Liver (tissue), 9 donors: ENCODE data around the gene GPD1. TPM values are rescaled to one million over a fixed set of nuclear protein-coding genes. Genes with fewer than 3 reads are reported as not detected.

ENCODE experiments used
- DNase-seq: peaks from one replicate; pipeline ENCODE4 v3.0.0-alpha.2; 2017; ENCODE audit warnings: low spot score
- H3K27ac ChIP-seq, 2 donors: one replicate each; pipeline ENCODE4 v1.7.0; 2013; ENCODE audit warnings: inconsistent platforms in 2 of 2, low read length in 2 of 2, control low read depth in 1 of 2, low read depth in 1 of 2, mild to moderate bottlenecking in 1 of 2
- H3K27me3 ChIP-seq, 4 donors: one replicate each; pipeline versions ENCODE4 v1.6.1 to v1.7.0; 2013; ENCODE audit warnings: low read length in 3 of 4, inconsistent platforms in 1 of 4, mild to moderate bottlenecking in 1 of 4, moderate library complexity in 1 of 4; ENCODE audit not compliant: control insufficient read depth in 4 of 4, insufficient read depth in 4 of 4
- H3K36me3 ChIP-seq, 4 donors: one replicate each; pipeline versions ENCODE4 v1.6.1 to v1.7.0; 2013; ENCODE audit warnings: low read length in 3 of 4, mild to moderate bottlenecking in 3 of 4, low read depth in 1 of 4, moderate library complexity in 1 of 4; ENCODE audit not compliant: control insufficient read depth in 4 of 4, insufficient read depth in 3 of 4
- H3K4me1 ChIP-seq, 4 donors: one replicate each; pipeline versions ENCODE4 v1.6.1 to v1.7.0; 2013; ENCODE audit warnings: low read length in 3 of 4, mild to moderate bottlenecking in 3 of 4, moderate library complexity in 1 of 4; ENCODE audit not compliant: control insufficient read depth in 4 of 4, insufficient read depth in 4 of 4
- H3K4me3 ChIP-seq, 3 donors: one replicate each; pipeline versions ENCODE4 v1.6.1 to v1.7.0; 2013; ENCODE audit warnings: low read length in 3 of 3, control low read depth in 1 of 3, low read depth in 1 of 3, mild to moderate bottlenecking in 1 of 3
- H3K9ac ChIP-seq, 2 donors: one replicate each; pipeline ENCODE4 v1.7.0; 2013; ENCODE audit warnings: low read length in 2 of 2, mild to moderate bottlenecking in 2 of 2, moderate library complexity in 2 of 2, control low read depth in 1 of 2, low read depth in 1 of 2
- H3K9me3 ChIP-seq, 4 donors: one replicate each; pipeline versions ENCODE4 v1.6.1 to v1.7.0; 2013; ENCODE audit warnings: low read length in 3 of 4; ENCODE audit not compliant: control insufficient read depth in 4 of 4
- ATF3 ChIP-seq: IDR thresholded peaks from 2 replicates; pipeline ENCODE4 v1.6.1; 2016; ENCODE audit warnings: antibody characterized with exemption
- CTCF ChIP-seq: fragments of 150-350 bp; IDR thresholded peaks from 2 replicates; pipeline ENCODE4 v1.5.1; 2017; ENCODE audit warnings: improper control_type of control experiment, low read depth, low read length; ENCODE audit not compliant: missing input control
- EGR1 ChIP-seq, 2 donors: IDR thresholded peaks; 2 replicates each; pipeline ENCODE4 v1.6.1; 2016 to 2018; ENCODE audit warnings: antibody characterized with exemption in 2 of 2, low read depth in 2 of 2
- FOXA1 ChIP-seq: IDR thresholded peaks from 2 replicates; pipeline ENCODE4 v1.6.1; 2016; ENCODE audit warnings: antibody characterized with exemption
- GABPA ChIP-seq, 2 donors: IDR thresholded peaks in 1 of 2; conservative IDR thresholded peaks in 1 of 2; 2 replicates each; pipeline ENCODE4 v1.6.1; 2016; ENCODE audit warnings: antibody characterized with exemption in 2 of 2, mild to moderate bottlenecking in 1 of 2, moderate library complexity in 1 of 2
- HNF4A ChIP-seq, 2 donors: conservative IDR thresholded peaks; 2 replicates each; pipeline ENCODE4 v1.6.1; 2016; ENCODE audit warnings: antibody characterized with exemption in 2 of 2, mild to moderate bottlenecking in 2 of 2
- HNF4G ChIP-seq: IDR thresholded peaks from 2 replicates; pipeline ENCODE4 v1.6.1; 2016; ENCODE audit warnings: antibody characterized with exemption
- JUND ChIP-seq, 2 donors: IDR thresholded peaks; 2 replicates each; pipeline ENCODE4 v1.6.1; 2016; ENCODE audit warnings: antibody characterized with exemption in 2 of 2
- MAX ChIP-seq: IDR thresholded peaks from 2 replicates; pipeline ENCODE4 v1.6.1; 2016; ENCODE audit warnings: antibody characterized with exemption
- NR2F2 ChIP-seq: IDR thresholded peaks from 2 replicates; pipeline ENCODE4 v1.6.1; 2016; ENCODE audit warnings: antibody characterized with exemption
- RAD21 ChIP-seq, 2 donors: IDR thresholded peaks; 2 replicates each; pipeline ENCODE4 v1.6.1; 2016; ENCODE audit warnings: antibody characterized with exemption in 2 of 2, mild to moderate bottlenecking in 2 of 2
- REST ChIP-seq: IDR thresholded peaks from 2 replicates; pipeline ENCODE4 v1.6.1; 2016; ENCODE audit warnings: antibody characterized with exemption, mild to moderate bottlenecking
- RXRA ChIP-seq, 2 donors: IDR thresholded peaks; 2 replicates each; pipeline ENCODE4 v1.6.1; 2017 to 2018; ENCODE audit warnings: antibody characterized with exemption in 2 of 2, mild to moderate bottlenecking in 1 of 2
- SP1 ChIP-seq: IDR thresholded peaks from 2 replicates; pipeline ENCODE4 v1.6.1; 2018; ENCODE audit warnings: antibody characterized with exemption, mild to moderate bottlenecking
- ZBTB33 ChIP-seq: IDR thresholded peaks from 2 replicates; pipeline ENCODE4 v1.6.1; 2016; ENCODE audit warnings: antibody characterized with exemption
- WGBS: extraction: QIAGEN DNeasy Blood & Tissue Kit; methylation state at CpG from one replicate; pipeline ENCODE4 v1.1.7; 2013; 5-methylcytosine and 5-hydroxymethylcytosine counted together
- polyA plus RNA-seq, 2 donors: library from polyadenylated mRNA; stranded (reverse) in 1 of 2; unstranded in 1 of 2; fragments of 200-250 nt in 1 of 2; fragments of >200 nt in 1 of 2; fragmentation: Nextera tagmentation in 1 of 2; extraction: Ambion mirVana in 1 of 2; gene quantifications; one replicate each; pipeline versions ENCODE4 v1.2.1 to v1.2.3, GENCODE V29; 2013 to 2015
- total RNA-seq, 2 donors: library from RNA; depleted of rRNA; stranded (reverse); fragments of >200 nt; gene quantifications; one replicate each; pipeline ENCODE4 v1.2.3, GENCODE V29; 2014
- donor health status: healthy.
- donor health status: healthy.
- donor health status: healthy.
- donor health status: healthy.
- donor health status: healthy.

GPD1 gene
- total and polyA plus RNA-seq, 4 donors: 12.0 to 323 (median 85.6) TPM

GRCh38 chr12:50078281-50078680 is 25.5 kb upstream of the GPD1 start:
- WGBS: 95% methylated on average over 10 of the region's 10 CpGs
- no peak for DNase-seq

GRCh38 chr12:50079771-50080170 is 24.0 kb upstream of the GPD1 start:
- Histone ChIP-seq H3K27me3 (no peaks in the 10 kb centered on the region), H3K27ac (no peak overlapping the region), H3K4me3 (no peak overlapping the region), H3K4me1 (peaks cover 0 to 18% (median 12%) of the 10 kb centered on the region in 4 donors), H3K9me3 (no peaks in the 10 kb centered on the region), H3K9ac (no peak overlapping the region), H3K36me3 (no peaks in the 10 kb centered on the region)
- WGBS: 93% methylated on average over 5 of the region's 5 CpGs
- DNase-seq: no peak
- TF ChIP-seq SP1 (no peak), HNF4G (no peak), NR2F2 (no peak), JUND (IDR thresholded peaks at IDR 0.05) (no peak), RAD21 (IDR thresholded peaks at IDR 0.05) (no peak)

More at GRCh38 chr12:50078281-50078680, 25.5 kb upstream of the GPD1 start:
- peaks cover 0 to 13% (median 9%) of the 10 kb centered on the region in 4 donors for H3K4me1 ChIP-seq
- TF ChIP-seq NR2F2 (no peak), EGR1 (IDR thresholded peaks at IDR 0.05; ENCODE audit: low read depth in 2 of 2) (no peak), FOXA1 (no peak), CTCF (no peak), HNF4G (no peak)
- H3K27me3 ChIP-seq: no peaks in the 10 kb centered on the region
- H3K36me3 ChIP-seq: no peaks in the 10 kb centered on the region
- no peak overlapping the region for H3K27ac ChIP-seq
- no peak overlapping the region for H3K4me3 ChIP-seq
- no peak overlapping the region for H3K9ac ChIP-seq
- no peaks in the 10 kb centered on the region for H3K9me3 ChIP-seq

- 63% methylated on average over 46 of the region's 46 CpGs for WGBS
- Histone ChIP-seq H3K4me1 (peaks cover 0 to 17% (median 9%) of the 10 kb centered on the region in 4 donors), H3K36me3 (no peaks in the 10 kb centered on the region), H3K4me3 (no peak overlapping the region), H3K27me3 (no peaks in the 10 kb centered on the region), H3K27ac (no peak overlapping the region), H3K9me3 (no peaks in the 10 kb centered on the region), H3K9ac (no peak overlapping the region)
- no peak for DNase-seq
- no peak for TF ChIP-seq HNF4A (conservative IDR thresholded peaks at IDR 0.05)
- TF ChIP-seq EGR1 (IDR thresholded peaks at IDR 0.05; ENCODE audit: low read depth in 2 of 2): no peak
- TF ChIP-seq REST: no peak
- TF ChIP-seq CTCF: no peak
- TF ChIP-seq RAD21 (IDR thresholded peaks at IDR 0.05): no peak
- TF ChIP-seq ZBTB33: no peak
- TF ChIP-seq ATF3: no peak
- no peak for TF ChIP-seq HNF4G
- TF ChIP-seq MAX: no peak
- TF ChIP-seq GABPA (IDR thresholded peaks at IDR 0.05 in 1 of 2, conservative IDR thresholded peaks at IDR 0.05 in 1 of 2): no peak
- no peak for TF ChIP-seq RXRA (IDR thresholded peaks at IDR 0.05)
Observed at GRCh38 chr12:50081096-50081808, 22.6 kb upstream of the GPD1 start.
